OCI-M2 (cell line): Measurements from ENCODE around the gene GDA.
"Not testable (repeated sequence)": the region's sequence is repeated elsewhere in the genome, so short reads cannot be mapped to it uniquely, and the experiment has no call there.

ENCODE experiments used
- DNase-seq: peaks from one replicate; lab custom pipeline; 2025; ENCODE audit not compliant: unreplicated experiment; lab: John Stamatoyannopoulos, UW

GDA gene

GRCh38 chr9:72274441-72274840 lies 125.2 kb downstream of the GDA start:
- no peak for DNase-seq

DNA sequence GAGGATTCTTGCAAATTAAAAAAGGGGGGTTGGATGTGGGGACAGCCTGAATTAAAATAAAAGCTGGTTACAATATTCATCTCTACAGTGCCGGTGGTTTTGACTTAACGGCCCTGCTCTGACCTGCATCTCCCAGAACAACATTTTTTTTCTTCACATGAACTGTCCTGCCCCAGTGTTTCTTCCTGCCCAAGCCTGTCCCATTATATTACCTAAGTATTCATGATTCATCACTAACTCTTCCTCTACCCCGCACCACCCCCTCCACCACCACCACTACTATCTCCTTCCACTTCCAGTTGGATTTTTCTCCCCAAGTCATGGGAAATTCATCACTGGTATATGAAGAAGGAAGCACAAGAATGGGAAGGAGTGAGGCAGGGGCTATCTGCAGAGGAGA lies 125.7 kb downstream of the GDA start:
- DNase-seq, result no peak

GRCh38 chr9:72276429-72276828 lies 127.2 kb downstream of the GDA start:
- DNase-seq, result no peak

DNA sequence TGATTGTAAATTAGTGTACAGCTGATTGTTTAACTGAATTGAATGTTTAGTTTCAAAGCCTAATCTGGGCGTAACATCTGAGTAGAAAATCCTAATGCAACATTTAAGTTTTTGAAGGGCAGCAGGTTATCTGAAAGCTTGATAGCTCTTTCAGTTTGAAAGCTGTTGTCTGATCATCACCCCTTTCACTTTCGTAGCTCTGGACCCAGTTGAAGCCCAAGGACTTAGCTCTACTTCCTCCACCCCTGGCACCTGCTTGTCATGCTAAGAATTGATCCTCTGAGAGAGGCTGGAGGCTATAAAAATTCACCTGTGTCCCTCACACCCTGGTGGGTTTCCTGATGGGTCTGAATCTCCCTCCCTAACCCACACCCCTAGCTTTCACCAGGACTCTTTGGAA lies 129.7 kb downstream of the GDA start:
- DNase-seq, result no peak

- no peak for DNase-seq
Measured at GRCh38 chr9:72280913-72281500, 131.8 kb downstream of the GDA start.

DNA sequence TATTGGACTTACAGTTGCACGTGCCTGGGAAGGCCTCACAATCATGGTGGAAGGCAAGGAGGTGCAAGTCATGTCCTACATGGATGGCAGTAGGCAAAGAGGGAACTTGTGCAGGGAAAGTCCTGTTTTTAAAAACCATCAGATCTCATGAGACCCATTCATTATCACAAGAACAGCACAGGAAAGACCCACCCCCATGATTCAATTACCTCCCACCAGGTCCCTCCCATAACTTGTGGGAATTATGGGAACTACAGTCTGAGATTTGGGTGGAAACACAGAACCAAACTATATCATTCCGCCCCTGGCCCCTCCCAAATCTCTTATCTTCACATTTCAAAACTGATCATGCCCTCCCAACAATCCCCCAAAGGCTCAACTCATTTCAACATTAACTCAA lies 140.2 kb downstream of the GDA start:
- DNase-seq, result no peak

DNA sequence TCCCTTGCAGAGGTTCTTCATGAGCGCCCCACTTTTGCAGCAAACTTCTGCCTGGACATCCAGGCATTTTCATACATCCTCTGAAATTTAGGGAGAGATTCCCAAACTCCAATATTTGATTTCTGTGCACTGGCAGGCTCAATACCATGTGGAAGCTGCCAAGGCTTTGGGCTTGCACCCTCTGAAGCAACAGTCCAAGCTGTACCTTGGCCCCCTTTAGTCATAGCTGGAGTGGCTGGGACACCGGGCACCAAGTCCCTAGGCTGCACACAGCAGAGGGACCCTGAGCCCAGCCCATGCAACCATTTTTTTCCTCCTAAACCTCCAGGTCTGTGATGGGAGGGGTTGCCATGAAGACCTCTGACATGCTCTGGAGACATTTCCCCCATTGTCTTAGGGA lies 141.1 kb downstream of the GDA start:
- no peak for DNase-seq

GRCh38 chr9:72291576-72291975 lies 142.3 kb downstream of the GDA start:
- not testable (repeated sequence) for DNase-seq

DNA sequence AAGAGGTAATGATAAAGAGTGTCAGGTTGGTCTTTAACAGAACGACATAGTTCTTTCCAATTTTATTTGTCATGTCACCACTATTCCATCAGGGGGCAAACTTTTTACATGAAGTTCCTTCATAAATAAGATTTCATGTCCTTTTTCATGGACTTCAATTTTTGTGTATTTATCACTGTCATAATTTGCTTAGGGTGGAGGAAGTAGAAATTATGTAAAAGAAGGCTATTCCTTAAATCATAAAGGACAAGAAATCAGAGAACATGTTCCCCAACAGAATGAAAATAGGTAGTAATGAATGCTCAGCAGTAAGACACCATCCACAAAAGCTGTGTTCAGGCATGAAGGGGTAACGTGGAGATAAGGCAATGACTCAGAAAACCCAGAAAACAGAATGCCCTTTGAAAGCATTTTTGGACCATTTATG lies 143.0 kb downstream of the GDA start:
- no peak for DNase-seq

DNA sequence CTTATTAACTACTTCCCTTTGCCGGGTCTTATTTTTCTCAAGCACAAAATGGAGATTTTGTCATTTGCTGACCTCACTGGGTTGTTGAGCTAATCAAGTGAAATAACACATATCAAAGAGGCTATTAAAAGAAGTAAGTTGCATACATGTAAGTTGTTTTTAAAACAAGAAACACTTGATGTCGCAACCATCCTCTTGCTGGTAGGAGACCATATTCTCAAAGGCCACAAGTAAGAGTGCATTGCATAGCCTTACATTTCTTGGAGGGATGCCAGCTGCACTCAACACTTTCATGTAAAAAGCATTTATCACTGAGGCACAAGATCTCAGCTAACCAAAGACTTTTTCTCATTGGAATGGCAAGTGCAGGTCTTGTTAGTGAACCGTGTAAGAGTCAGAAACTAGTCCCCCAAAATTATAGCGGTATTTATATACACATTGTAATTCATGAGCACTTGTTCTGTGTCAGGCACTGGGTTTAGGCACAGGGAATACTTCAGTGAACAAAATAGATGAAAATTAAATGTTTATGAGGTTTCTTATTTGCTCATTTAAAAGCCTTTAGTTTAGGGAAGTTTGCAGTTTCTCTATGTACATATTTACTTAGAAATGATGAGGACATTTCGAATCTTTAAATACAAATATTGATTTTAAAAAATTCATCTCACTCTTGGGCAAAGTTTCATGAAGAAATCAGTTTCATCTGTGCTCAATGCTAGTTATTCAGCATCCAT lies 143.8 kb downstream of the GDA start:
- DNase-seq, result no peak

GRCh38 chr9:72294936-72295335 lies 145.7 kb downstream of the GDA start:
- DNase-seq, result no peak

DNA sequence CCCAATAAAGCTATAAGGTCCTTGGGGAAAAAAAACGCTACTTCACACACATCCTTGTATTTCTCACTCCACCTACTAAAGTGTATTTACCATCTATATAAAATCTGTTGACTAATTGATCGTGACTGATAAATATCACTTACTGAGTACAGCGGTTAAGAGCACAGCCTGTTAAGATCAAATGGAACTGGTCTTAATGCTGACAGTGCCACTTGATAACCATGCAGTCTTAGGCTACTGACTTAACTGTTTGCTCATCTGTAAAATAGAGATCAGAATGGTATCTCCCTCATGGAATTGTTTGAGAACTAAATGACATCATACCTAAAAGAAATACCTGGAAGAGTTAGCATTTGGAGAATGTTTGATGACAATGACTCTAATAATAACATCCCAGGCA lies 148.3 kb downstream of the GDA start:
- no peak for DNase-seq

DNA sequence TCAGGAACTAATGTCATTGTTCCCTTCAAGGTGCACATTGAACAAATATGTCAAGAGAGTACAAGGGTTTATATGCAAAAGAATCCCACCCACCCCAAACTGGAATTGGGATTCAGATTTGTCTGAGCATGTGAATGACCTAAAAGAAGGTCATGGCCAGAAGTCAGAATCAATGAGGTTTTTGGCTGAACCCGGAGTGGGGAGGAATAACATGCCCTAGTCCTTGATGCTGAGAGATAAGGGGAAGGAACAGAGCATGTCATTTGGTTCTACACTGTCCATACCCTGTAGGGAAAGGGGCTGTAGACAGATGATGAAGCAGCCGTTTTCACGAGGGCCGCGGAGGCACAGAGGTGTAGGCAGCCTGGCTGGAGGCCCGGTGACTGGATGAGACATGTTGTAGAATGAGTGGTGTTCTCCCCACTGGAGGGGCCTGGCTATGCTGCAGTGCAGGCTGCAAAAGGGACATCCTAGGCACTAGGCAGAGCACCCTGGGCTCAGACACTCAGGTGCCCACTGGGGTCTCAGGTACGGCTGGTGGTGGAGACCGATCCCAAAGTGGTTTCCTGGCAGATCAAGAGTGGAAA lies 149.9 kb downstream of the GDA start:
- DNase-seq, result no peak

DNA sequence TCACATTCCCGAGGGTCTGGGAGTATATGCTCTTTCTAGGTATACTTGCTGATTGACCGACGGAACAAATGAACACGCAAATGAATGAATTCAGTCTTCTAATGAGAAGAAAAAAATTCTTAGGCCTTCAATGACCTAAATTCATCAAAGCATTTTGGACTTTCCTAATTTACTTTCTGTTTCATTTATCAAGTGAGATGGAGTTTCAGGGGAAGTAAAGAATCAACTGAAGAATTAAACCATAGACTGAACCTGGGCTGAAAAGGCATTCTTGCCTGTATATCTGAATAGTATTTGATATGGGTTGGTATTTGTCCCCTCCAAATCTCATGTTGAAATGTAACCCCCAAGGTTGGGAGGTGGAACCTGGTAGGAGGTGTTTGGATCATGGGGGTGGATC lies 151.6 kb downstream of the GDA start:
- DNase-seq, result no peak
